Fibroblast of lung (primary cell): ENCODE results near the gene AFF2.

ENCODE experiments used
- EZH2 ChIP-seq: IDR thresholded peaks from 2 replicates; pipeline ENCODE4 v1.5.1; 2012; ENCODE audit warnings: low read length, control low read depth, mild to moderate bottlenecking; ENCODE audit errors: missing control alignments
- TF ChIP-seq, protein P1 (sequence below), 2 donors: IDR thresholded peaks in 1 of 2; conservative IDR thresholded peaks in 1 of 2; 1 replicate in 1 of 2; 2 replicates in 1 of 2; pipeline ENCODE4 v1.5.1; 2011 to 2012; ENCODE audit warnings: low read length in 2 of 2, control low read depth in 1 of 2, inconsistent platforms in 1 of 2, low read depth in 1 of 2, mild to moderate bottlenecking in 1 of 2

DNA sequence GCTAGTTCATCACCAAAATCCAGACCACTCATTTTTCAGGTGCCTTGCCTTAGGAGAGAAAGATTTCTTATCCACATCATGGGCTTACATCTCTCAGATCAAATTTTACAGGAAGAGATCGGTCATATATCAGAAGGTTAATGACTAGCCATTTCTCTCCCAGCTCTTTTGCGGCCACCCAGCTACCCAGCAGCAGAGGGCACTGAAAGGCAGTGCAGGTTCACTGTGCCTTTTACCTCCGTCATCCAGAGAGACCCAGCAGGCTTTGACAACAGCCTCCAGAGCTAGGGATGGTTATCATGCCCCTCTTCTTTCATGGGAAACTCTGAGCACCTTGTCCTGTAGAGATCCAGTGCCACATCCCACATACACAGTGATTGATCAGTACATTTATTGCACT, 384.8 kb downstream of the AFF2 start:
- TF ChIP-seq, protein P1, sequence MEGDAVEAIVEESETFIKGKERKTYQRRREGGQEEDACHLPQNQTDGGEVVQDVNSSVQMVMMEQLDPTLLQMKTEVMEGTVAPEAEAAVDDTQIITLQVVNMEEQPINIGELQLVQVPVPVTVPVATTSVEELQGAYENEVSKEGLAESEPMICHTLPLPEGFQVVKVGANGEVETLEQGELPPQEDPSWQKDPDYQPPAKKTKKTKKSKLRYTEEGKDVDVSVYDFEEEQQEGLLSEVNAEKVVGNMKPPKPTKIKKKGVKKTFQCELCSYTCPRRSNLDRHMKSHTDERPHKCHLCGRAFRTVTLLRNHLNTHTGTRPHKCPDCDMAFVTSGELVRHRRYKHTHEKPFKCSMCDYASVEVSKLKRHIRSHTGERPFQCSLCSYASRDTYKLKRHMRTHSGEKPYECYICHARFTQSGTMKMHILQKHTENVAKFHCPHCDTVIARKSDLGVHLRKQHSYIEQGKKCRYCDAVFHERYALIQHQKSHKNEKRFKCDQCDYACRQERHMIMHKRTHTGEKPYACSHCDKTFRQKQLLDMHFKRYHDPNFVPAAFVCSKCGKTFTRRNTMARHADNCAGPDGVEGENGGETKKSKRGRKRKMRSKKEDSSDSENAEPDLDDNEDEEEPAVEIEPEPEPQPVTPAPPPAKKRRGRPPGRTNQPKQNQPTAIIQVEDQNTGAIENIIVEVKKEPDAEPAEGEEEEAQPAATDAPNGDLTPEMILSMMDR (conservative IDR thresholded peaks at IDR 0.05 in 1 of 2, IDR thresholded peaks at IDR 0.05 in 1 of 2; ENCODE audit: low read depth in 1 of 2, low read length in 2 of 2), result no peak
- TF ChIP-seq EZH2, result no peak
